Epithelial cell of proximal tubule (primary cell): ENCODE data around the gene TMEM98. TPM values are rescaled to one million over a fixed set of nuclear protein-coding genes. Genes with fewer than 3 reads are reported as not detected.
"Not testable (repeated sequence)": the region's sequence is repeated elsewhere in the genome, so short reads cannot be mapped to it uniquely, and the experiment has no call there.

Experiments
- DNase-seq: peaks from one replicate; pipeline ENCODE4 v3.0.0-alpha.2; 2011; ENCODE audit warnings: low read depth
- H3K4me3 ChIP-seq: 2 replicates; pipeline ENCODE4 v1.5.1; 2011; ENCODE audit warnings: low read depth, mild to moderate bottlenecking, low read length
- total RNA-seq: library from RNA; depleted of rRNA; stranded (reverse); fragments of >200 nt; gene quantifications from 2 replicates; pipeline ENCODE4 v1.2.3, GENCODE V29; 2015
- TF ChIP-seq, protein P1 (sequence below): conservative IDR thresholded peaks from 2 replicates; pipeline ENCODE4 v1.5.1; 2012; ENCODE audit warnings: low read depth, mild to moderate bottlenecking, low read length

TMEM98 gene
- total RNA-seq, 1 donor from 2014 or later, result 180 TPM

DNA sequence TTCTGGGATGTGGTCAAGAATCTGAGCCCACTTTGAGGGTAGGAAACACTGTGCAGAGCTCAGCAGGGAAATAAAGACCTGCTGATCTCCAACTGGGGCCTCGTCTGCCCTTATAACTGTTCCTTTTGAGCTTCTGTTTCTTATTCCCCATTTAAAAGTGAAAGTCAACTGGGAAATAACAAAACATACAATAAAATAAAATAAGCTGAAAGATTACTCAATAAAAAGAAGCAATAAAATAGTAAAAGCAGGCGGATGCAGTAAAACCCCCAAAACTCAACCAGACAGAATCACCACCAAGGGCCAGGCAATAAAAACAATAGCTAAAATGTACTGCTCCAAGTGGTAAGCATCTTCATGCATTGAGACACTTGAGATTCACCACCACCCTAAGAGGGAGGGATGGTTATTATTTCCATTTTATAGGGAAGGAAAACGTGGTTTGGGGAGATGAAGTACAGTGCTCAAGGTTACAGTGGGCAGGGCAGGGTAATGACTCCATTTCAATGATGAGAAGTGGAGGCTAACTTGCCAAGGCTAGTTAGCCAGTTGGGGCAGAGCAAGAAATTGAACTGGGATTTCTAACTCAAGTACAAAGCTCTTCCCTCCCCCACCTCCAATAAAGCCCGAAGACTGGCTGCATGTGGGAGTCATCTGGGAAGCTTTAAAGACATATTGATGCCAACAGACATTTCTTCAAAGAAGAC is 57.2 kb downstream of the TMEM98 start:
- DNase-seq, result no peak
- TF ChIP-seq, protein P1, sequence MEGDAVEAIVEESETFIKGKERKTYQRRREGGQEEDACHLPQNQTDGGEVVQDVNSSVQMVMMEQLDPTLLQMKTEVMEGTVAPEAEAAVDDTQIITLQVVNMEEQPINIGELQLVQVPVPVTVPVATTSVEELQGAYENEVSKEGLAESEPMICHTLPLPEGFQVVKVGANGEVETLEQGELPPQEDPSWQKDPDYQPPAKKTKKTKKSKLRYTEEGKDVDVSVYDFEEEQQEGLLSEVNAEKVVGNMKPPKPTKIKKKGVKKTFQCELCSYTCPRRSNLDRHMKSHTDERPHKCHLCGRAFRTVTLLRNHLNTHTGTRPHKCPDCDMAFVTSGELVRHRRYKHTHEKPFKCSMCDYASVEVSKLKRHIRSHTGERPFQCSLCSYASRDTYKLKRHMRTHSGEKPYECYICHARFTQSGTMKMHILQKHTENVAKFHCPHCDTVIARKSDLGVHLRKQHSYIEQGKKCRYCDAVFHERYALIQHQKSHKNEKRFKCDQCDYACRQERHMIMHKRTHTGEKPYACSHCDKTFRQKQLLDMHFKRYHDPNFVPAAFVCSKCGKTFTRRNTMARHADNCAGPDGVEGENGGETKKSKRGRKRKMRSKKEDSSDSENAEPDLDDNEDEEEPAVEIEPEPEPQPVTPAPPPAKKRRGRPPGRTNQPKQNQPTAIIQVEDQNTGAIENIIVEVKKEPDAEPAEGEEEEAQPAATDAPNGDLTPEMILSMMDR, result no peak
- H3K4me3 ChIP-seq, result no peak overlapping the region

DNA sequence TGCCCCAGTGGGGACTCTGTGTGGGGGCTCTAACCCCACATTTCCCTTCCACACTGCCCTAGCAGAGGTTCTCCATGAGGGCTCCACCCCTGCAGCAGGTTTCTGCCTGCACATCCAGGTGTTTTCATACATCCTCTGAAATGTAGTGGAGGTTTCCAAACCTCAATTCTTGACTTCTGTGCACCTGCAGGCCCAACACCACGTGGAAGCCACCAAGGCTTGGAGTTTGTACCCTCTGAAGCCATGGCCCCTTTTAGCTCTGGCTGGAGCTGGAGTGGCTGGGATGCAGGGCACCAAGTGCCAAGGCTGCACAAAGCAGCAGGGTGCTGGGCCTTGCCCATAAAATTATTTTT is 59.5 kb downstream of the TMEM98 start:
- not testable (repeated sequence) for H3K4me3 ChIP-seq, DNase-seq

DNA sequence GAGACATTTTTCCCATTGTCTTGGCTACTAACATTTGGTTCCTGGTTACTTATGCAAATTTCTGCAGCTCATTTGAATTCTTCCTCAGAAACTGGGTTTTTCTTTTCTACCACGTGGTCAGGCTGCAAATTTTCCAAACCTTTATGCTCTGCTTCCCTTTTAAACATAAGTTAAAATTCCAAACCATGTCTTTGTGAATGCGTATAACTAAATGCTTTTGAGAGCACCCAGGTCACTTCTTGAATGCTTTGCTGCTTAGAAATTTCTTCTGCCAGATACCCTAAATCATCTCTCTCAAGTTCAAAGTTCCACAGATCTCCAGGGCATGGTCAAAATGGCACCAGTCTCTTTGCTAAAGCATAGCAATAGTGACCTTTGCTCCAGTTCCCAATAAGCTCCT is 59.9 kb downstream of the TMEM98 start:
- H3K4me3 ChIP-seq, DNase-seq: not testable (repeated sequence)

DNA sequence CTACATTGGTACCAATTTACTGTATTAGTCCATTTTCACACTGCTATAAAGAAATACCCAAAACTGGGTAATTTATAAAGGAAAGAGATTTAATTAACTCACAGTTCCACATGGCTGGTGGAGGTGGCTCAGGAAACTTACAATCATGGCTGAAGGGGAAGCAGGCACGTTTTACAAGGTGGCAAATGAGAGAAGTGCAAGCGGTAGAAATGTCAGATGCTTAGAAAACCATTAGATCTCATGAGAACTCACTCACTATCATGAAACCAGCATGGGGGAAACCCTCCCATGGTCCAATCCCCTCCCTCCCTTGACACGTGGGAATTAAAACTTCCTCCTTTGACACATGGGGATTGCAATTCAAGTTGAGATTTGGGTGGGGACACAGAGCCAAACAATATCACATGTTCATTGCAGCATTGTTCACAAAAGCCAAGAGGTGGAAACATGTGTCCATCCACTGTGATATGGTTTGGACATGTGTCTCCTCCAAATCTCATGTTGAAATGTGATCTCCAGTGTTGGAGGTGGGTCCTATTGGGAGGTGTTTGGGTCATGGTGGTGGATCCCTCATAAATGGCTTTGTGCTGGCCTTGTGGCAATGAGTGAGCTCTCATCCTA is 60.6 kb downstream of the TMEM98 start:
- DNase-seq, result no peak
- TF ChIP-seq, protein P1, result no peak
- H3K4me3 ChIP-seq, result no peak overlapping the region

DNA sequence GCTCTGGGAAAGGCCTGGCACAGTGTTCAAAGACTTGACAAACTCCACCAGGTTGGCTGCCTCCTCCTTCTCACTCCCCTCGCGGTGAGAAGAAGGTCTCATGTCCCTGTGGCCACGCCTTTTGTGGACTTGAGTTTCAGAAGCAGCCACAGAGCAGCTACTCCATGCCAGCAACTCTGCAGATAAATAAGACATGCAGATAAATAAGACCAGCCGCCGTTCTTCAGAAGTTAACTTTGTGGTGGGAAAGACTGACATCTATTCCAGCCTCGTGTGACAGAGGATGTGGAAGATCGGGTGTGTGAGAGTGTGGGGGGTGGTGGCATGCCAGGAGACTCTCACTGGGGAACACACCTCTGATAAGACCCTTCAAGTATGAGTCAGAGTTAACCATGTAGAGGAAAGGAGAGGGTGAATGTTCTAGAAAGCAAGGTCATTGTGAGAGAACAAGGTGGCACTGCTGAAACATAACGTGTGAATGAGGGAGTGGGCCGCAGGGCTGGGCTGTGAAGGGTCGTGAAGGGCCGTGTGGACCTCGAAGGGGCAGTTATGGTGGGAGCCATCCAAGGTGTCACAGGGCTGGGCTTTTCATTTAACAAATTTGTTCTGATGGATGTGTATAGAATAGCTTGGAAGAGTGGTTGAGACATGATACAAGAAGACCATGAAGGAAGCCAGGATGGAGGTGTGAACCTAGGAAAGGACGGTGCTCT is 64.5 kb downstream of the TMEM98 start:
- DNase-seq, result no peak
- H3K4me3 ChIP-seq, result no peak overlapping the region
- TF ChIP-seq, protein P1, result no peak

DNA sequence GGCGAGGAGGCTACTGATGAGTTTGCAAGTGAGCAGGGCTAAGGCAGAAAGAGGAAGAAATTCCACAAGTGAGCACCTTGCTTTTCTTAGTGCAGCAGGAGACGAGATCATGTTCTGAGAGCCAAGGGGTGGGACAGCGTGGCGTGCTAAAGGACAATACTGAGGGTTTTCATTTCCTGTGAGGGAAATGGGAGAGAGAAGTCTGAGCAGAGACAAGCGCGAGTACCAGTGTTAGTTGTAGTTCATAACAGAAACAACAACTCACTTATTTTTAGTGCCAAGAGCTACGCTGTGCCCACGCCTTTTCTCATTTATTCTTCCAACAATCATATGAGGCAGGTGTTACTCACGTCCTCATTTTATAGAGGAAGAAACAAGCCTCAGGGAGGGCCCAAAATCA is 66.0 kb downstream of the TMEM98 start:
- TF ChIP-seq, protein P1, result no peak
- no peak for DNase-seq
- no peak overlapping the region for H3K4me3 ChIP-seq

Other genes with a start within 250 kb of the TMEM98 start
- 17.7 and 54.4 TPM in 2 replicates for gene MYO1D, start 51.0 kb upstream of the TMEM98 start, total RNA-seq
- gene SPACA3, start 63.7 kb downstream of the TMEM98 start, total RNA-seq, result not detected in 2 replicates